GM12864 (cell line): ENCODE data around the gene CNOT3.

Experiments used
- DNase-seq: peaks from one replicate; pipeline ENCODE4 v3.0.0-alpha.2; 2011; ENCODE audit warnings: low read depth
- H3K4me3 ChIP-seq: 2 replicates; pipeline ENCODE4 v1.5.1; 2011; ENCODE audit warnings: mild to moderate bottlenecking, low read depth, low read length, control low read depth
- CTCF ChIP-seq: IDR thresholded peaks from 2 replicates; pipeline ENCODE4 v1.5.1; 2011; ENCODE audit warnings: low read depth, mild to moderate bottlenecking, moderate library complexity, low read length, control low read depth, inconsistent platforms; ENCODE audit errors: missing control alignments

CNOT3 gene

GRCh38 chr19:54199401-54199800, 61.8 kb downstream of the CNOT3 start:
- TF ChIP-seq CTCF, result no peak
- no peak for DNase-seq
- no peak overlapping the region for H3K4me3 ChIP-seq

- DNase-seq, result no peak
- TF ChIP-seq CTCF, result no peak
- peak overlapping the region; percentile 73 for H3K4me3 ChIP-seq
Measured at GRCh38 chr19:54201172-54201701, 63.7 kb downstream of the CNOT3 start.

GRCh38 chr19:54201980-54202379, 64.4 kb downstream of the CNOT3 start:
- H3K4me3 ChIP-seq, result peak overlapping the region; percentile 73
- DNase-seq, result no peak
- no peak for TF ChIP-seq CTCF

- peak overlapping the region; percentile 73 for H3K4me3 ChIP-seq
- TF ChIP-seq CTCF, result no peak
Measured at GRCh38 chr19:54203151-54203611, 65.6 kb downstream of the CNOT3 start.

GRCh38 chr19:54204767-54205468, 67.4 kb downstream of the CNOT3 start:
- DNase-seq, result no peak
- no peak for TF ChIP-seq CTCF
- peak overlapping the region; percentile 73; the same call in 1 of the 2 replicates for H3K4me3 ChIP-seq

More at GRCh38 chr19:54203151-54203611, 65.6 kb downstream of the CNOT3 start:
- DNase-seq, result no peak
